SK-N-SH (cell line): Measurements from ENCODE around the gene ATL2. TPM values are rescaled to one million over a fixed set of nuclear protein-coding genes. Genes with fewer than 3 reads are reported as not detected.
A peak's percentile ranks its signal among the peaks of the same experiment; 100 is the strongest.

Experiments used
- CTCF ChIA-PET: fragments of 300-600, 350-600 bp; formaldehyde crosslinking; extraction: SDS; loops from one replicate; lab custom pipeline; 2021; lab: Yijun Ruan, JAX
- POLR2A ChIA-PET: fragments of 350-600 bp; sonication (Branson Sonifier 250); formaldehyde crosslinking; extraction: SDS; loops from one replicate; lab custom pipeline; 2020; ENCODE audit warnings: antibody characterized with exemption, inconsistent platforms; lab: Yijun Ruan, JAX
- DNase-seq: peaks from one replicate; pipeline ENCODE4 v3.0.0; 2012
- H2AFZ ChIP-seq: fragments of 200-600 bp; sonication (generic); 2 replicates; pipeline ENCODE4 v1.8.1; 2016; ENCODE audit warnings: antibody characterized with exemption, mild to moderate bottlenecking, low read depth
- H3F3A ChIP-seq: fragments of 200-600 bp; sonication (generic); replicated peaks from 2 replicates; pipeline ENCODE3; 2016; ENCODE audit warnings: antibody characterized with exemption, mild to moderate bottlenecking; ENCODE audit not compliant: insufficient read depth
- H3K27ac ChIP-seq, 2 experiments: fragments of 200-500 bp in 1 of 2; fragments of 200-600 bp in 1 of 2; sonication (Bioruptor generic) in 1 of 2; sonication (generic), shearing (Covaris generic) in 1 of 2; 2 replicates each; pipeline versions ENCODE4 v1.5.1 to v1.6.1; 2014 to 2016; ENCODE audit warnings: low read depth in 2 of 2, inconsistent platforms in 1 of 2, low read length in 1 of 2, mild to moderate bottlenecking in 1 of 2, mixed read lengths in 1 of 2
- H3K27me3 ChIP-seq: fragments of 200-600 bp; sonication (generic), shearing (Covaris generic); 2 replicates; pipeline ENCODE4 v1.6.1; 2016; ENCODE audit warnings: mixed run types; ENCODE audit not compliant: insufficient read depth
- H3K36me3 ChIP-seq, 2 experiments: fragments of 200-500 bp in 1 of 2; fragments of 200-600 bp in 1 of 2; sonication (Bioruptor generic) in 1 of 2; sonication (generic) in 1 of 2; replicated peaks in 1 of 2; 2 replicates each; pipeline versions ENCODE3 to v1.5.1; 2014 to 2016; ENCODE audit warnings: low read length in 1 of 2, mild to moderate bottlenecking in 1 of 2; ENCODE audit not compliant: insufficient read depth in 2 of 2, control insufficient read depth in 1 of 2
- H3K4me1 ChIP-seq, 2 experiments: fragments of 200-500 bp in 1 of 2; fragments of 200-600 bp in 1 of 2; sonication (Bioruptor generic) in 1 of 2; sonication (generic), shearing (Covaris generic) in 1 of 2; 2 replicates each; pipeline versions ENCODE4 v1.5.1 to v1.6.1; 2014 to 2016; ENCODE audit warnings: low read depth in 1 of 2, low read length in 1 of 2, mixed run types in 1 of 2; ENCODE audit not compliant: insufficient read depth in 2 of 2, control insufficient read depth in 1 of 2
- H3K4me2 ChIP-seq: fragments of 200-600 bp; sonication (generic), shearing (Covaris generic); 2 replicates; pipeline ENCODE4 v1.6.1; 2017; ENCODE audit warnings: mixed run types
- H3K4me3 ChIP-seq, 2 experiments: fragments of 200-500 bp in 1 of 2; fragments of 200-600 bp in 1 of 2; sonication (Bioruptor generic) in 1 of 2; sonication (generic), shearing (Covaris generic) in 1 of 2; 2 replicates each; pipeline versions ENCODE4 v1.5.1 to v1.8.1; 2014 to 2016; ENCODE audit warnings: low read depth in 2 of 2, inconsistent platforms in 1 of 2, low read length in 1 of 2, mild to moderate bottlenecking in 1 of 2, mixed read lengths in 1 of 2, moderate library complexity in 1 of 2
- H3K79me2 ChIP-seq: fragments of 200-600 bp; sonication (generic); 2 replicates; pipeline ENCODE4 v1.8.1; 2017; ENCODE audit warnings: mild to moderate bottlenecking; ENCODE audit not compliant: insufficient read depth
- H3K9ac ChIP-seq: fragments of 200-600 bp; sonication (generic); 2 replicates; pipeline ENCODE4 v1.6.1; 2017; ENCODE audit warnings: mixed run types
- H3K9me2 ChIP-seq: fragments of 200-600 bp; sonication (generic); 2 replicates; pipeline ENCODE4 v1.6.1; 2017; ENCODE audit warnings: mixed run types
- H3K9me3 ChIP-seq: fragments of 200-600 bp; sonication (generic); 2 replicates; pipeline ENCODE4 v1.6.1; 2017; ENCODE audit warnings: mixed run types, mild to moderate bottlenecking, moderate library complexity
- H4K20me1 ChIP-seq: fragments of 200-600 bp; sonication (generic); 2 replicates; pipeline ENCODE4 v1.6.1; 2017; ENCODE audit warnings: mild to moderate bottlenecking, mixed run types; ENCODE audit not compliant: insufficient read depth
- EP300 ChIP-seq, 2 experiments: IDR thresholded peaks; 2 replicates each; pipeline versions ENCODE4 v1.4.0 to v1.6.1; 2012; ENCODE audit warnings: borderline replicate concordance in 1 of 2, low read depth in 1 of 2, low read length in 1 of 2
- FOSL2 ChIP-seq: IDR thresholded peaks from 2 replicates; pipeline ENCODE4 v1.4.0; 2012; ENCODE audit warnings: low read depth, mild to moderate bottlenecking, moderate library complexity, borderline replicate concordance
- JUND ChIP-seq: IDR thresholded peaks from 2 replicates; pipeline ENCODE4 v1.4.0; 2012
- MXI1 ChIP-seq: IDR thresholded peaks from 2 replicates; pipeline ENCODE4 v1.6.1; 2012; ENCODE audit warnings: mild to moderate bottlenecking, low read depth, low read length, improper control_type of control experiment
- NFIC ChIP-seq: IDR thresholded peaks from 2 replicates; pipeline ENCODE4 v1.4.0; 2012; ENCODE audit warnings: borderline replicate concordance
- POLR2AphosphoS5 ChIP-seq: IDR thresholded peaks from 2 replicates; pipeline ENCODE4 v1.6.1; 2012; ENCODE audit warnings: low read depth, low read length
- RAD21 ChIP-seq: IDR thresholded peaks from 2 replicates; pipeline ENCODE4 v1.6.1; 2012; ENCODE audit warnings: mild to moderate bottlenecking, low read length
- RCOR1 ChIP-seq: fragments of 150-350 bp; IDR thresholded peaks from 2 replicates; pipeline ENCODE4 v1.6.1; 2017; ENCODE audit warnings: antibody characterized with exemption, low read length
- RFX5 ChIP-seq: IDR thresholded peaks from 2 replicates; pipeline ENCODE4 v1.6.1; 2012; ENCODE audit warnings: mild to moderate bottlenecking, improper control_type of control experiment, low read length
- SMC3 ChIP-seq: IDR thresholded peaks from 2 replicates; pipeline ENCODE4 v1.6.1; 2012; ENCODE audit warnings: low read depth, low read length, improper control_type of control experiment
- YY1 ChIP-seq: IDR thresholded peaks from 2 replicates; pipeline ENCODE4 v1.4.0; 2012; ENCODE audit warnings: low read depth, mild to moderate bottlenecking
- WGBS: methylation state at CpG from one replicate; pipeline ENCODE4 v1.1.6; 2017; ENCODE audit warnings: low lambda C conversion rate; 5-methylcytosine and 5-hydroxymethylcytosine counted together
- polyA plus RNA-seq, 3 experiments: library from polyadenylated mRNA; depleted of rRNA; stranded (reverse); fragments of >200 nt; gene quantifications; 2 replicates each; pipeline ENCODE4 v1.2.3, GENCODE V29; 2012
- TF ChIP-seq, protein P1 (sequence below): IDR thresholded peaks from 2 replicates; pipeline ENCODE4 v1.4.0; 2012; ENCODE audit warnings: low read depth, borderline replicate concordance
- TF ChIP-seq, protein P2 (sequence below): fragments of 150-350 bp; IDR thresholded peaks from 2 replicates; pipeline ENCODE4 v1.6.1; 2016; ENCODE audit warnings: mild to moderate bottlenecking, low read depth, low read length
- TF ChIP-seq, protein P3 (sequence below): fragments of 200-600 bp; sonication (generic); IDR thresholded peaks from 2 replicates; pipeline ENCODE4 v1.6.1; 2017; ENCODE audit warnings: antibody characterized with exemption, mild to moderate bottlenecking, moderate library complexity
- TF ChIP-seq, protein P4 (sequence below): IDR thresholded peaks from 2 replicates; pipeline ENCODE4 v1.4.0; 2012; ENCODE audit warnings: low read depth, borderline replicate concordance
- TF ChIP-seq, protein P5 (sequence below): fragments of 150-350 bp; IDR thresholded peaks from 2 replicates; pipeline ENCODE4 v1.6.1; 2017; ENCODE audit warnings: antibody characterized with exemption, low read length, low read depth, borderline replicate concordance
- TF ChIP-seq, protein P6 (sequence below): IDR thresholded peaks from 2 replicates; pipeline ENCODE4 v1.4.0; 2012; ENCODE audit warnings: low read depth

ATL2 gene
- polyA plus RNA-seq, 1 of the 3 experiments (the other 2 are of a cell fraction): 55.8 TPM

DNA sequence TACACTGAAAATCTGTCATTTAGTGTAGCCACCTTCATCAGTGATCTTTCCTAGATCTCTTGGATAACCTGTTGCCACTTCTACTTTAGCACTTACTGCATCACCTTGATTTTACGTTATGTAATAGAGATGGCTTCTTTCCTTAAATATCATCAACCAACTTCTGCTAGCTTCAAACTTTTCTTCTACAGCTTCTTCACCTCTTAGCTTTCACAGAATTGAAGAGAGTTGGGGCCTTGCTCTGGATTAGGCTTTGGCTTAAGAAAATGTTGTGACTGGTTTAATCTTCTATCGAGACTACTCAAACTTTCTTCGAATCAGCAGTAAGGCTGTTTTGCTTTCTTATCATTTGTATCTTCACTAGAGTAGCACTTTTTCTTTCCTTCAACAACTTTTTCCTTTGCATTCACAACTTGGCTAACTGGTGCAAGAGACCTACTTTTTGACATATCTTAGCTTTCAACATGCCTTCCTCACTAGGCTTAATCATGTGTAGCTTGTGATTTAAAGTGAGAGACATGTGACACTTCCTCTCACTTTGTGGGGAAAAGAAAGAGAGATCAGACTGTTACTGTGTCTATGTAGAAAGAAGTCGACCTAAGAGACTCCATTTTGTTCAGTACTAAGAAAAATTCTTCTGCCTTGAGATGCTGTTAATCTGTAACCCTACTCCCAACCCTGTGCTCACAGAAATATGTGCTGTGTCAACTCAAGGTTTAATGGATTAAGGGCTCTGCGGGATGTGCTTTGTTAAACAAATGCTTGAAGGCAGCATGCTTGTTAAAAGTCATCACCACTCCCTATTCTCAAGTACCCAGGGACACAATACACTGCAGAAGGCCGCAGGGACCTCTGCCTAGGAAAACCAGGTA lies 99.6 kb downstream of the ATL2 start (continued):
- no peak for TF ChIP-seq EP300 (IDR thresholded peaks at IDR 0.05; ENCODE audit: borderline replicate concordance in 1 of 2, low read depth in 1 of 2, low read length in 1 of 2)
- TF ChIP-seq RCOR1: no peak
- TF ChIP-seq NFIC: no peak
- TF ChIP-seq MXI1: no peak
- no peak for TF ChIP-seq FOSL2
- TF ChIP-seq, protein P1, sequence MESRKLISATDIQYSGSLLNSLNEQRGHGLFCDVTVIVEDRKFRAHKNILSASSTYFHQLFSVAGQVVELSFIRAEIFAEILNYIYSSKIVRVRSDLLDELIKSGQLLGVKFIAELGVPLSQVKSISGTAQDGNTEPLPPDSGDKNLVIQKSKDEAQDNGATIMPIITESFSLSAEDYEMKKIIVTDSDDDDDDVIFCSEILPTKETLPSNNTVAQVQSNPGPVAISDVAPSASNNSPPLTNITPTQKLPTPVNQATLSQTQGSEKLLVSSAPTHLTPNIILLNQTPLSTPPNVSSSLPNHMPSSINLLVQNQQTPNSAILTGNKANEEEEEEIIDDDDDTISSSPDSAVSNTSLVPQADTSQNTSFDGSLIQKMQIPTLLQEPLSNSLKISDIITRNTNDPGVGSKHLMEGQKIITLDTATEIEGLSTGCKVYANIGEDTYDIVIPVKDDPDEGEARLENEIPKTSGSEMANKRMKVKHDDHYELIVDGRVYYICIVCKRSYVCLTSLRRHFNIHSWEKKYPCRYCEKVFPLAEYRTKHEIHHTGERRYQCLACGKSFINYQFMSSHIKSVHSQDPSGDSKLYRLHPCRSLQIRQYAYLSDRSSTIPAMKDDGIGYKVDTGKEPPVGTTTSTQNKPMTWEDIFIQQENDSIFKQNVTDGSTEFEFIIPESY: no peak
- TF ChIP-seq, protein P2, sequence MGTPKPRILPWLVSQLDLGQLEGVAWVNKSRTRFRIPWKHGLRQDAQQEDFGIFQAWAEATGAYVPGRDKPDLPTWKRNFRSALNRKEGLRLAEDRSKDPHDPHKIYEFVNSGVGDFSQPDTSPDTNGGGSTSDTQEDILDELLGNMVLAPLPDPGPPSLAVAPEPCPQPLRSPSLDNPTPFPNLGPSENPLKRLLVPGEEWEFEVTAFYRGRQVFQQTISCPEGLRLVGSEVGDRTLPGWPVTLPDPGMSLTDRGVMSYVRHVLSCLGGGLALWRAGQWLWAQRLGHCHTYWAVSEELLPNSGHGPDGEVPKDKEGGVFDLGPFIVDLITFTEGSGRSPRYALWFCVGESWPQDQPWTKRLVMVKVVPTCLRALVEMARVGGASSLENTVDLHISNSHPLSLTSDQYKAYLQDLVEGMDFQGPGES: no peak
- TF ChIP-seq, protein P3, sequence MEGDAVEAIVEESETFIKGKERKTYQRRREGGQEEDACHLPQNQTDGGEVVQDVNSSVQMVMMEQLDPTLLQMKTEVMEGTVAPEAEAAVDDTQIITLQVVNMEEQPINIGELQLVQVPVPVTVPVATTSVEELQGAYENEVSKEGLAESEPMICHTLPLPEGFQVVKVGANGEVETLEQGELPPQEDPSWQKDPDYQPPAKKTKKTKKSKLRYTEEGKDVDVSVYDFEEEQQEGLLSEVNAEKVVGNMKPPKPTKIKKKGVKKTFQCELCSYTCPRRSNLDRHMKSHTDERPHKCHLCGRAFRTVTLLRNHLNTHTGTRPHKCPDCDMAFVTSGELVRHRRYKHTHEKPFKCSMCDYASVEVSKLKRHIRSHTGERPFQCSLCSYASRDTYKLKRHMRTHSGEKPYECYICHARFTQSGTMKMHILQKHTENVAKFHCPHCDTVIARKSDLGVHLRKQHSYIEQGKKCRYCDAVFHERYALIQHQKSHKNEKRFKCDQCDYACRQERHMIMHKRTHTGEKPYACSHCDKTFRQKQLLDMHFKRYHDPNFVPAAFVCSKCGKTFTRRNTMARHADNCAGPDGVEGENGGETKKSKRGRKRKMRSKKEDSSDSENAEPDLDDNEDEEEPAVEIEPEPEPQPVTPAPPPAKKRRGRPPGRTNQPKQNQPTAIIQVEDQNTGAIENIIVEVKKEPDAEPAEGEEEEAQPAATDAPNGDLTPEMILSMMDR: no peak
- no peak for TF ChIP-seq YY1

DNA sequence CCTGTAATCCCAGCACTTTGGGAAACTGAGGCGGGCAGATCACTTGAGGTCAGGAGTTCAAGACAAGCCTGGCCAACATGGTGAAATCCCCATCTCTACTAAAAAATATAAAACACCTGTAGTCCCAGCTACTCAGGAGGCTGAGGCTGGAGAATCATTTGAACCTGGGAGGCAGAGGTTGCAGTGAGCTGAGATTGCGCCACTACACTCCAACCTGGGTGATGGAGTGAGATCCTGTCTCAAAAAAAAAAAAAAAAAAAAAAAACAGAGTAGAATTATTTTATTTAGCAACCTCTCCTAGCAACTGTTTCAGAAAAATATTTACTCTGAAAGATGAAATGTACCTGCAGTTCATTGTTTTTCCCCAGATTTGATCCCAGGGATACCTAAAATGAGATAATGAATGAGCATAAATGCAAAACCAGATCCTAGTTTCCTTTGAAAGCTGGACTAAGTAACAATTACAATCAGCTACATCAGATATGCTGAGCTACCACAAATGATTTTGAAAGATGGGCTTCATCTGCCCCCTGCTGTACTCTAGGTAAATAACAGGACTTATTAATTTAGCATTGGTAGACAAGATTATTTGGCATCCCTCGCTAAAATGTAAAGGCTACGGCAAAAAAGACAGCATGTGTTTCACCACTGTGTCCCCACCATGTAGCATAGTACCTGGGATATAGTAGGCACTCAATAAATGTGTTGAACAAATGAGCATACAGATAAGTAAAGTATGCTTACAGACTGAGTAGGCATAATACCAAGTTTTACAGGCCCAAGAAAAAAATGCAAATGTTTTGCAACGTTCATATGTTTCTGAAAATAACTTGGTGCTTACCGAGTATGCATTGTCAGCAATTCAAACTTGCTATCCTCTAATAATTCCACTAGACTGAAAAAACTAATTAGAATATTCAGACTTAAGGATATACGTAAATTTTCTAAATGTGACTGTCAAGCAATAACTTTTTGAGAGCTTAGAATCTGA lies 102.5 kb downstream of the ATL2 start:
- Histone ChIP-seq H3K79me2 (no peaks in the 10 kb centered on the region), H3K4me3 (no peak overlapping the region), H3K36me3 (no peaks in the 10 kb centered on the region), H3K27ac (0 out of 4 replicates have a peak overlapping the region, but pooled peaks of 1 of the 2 experiments have one; percentile 18), H3K27me3 (no peaks in the 10 kb centered on the region), H3F3A (no peaks in the 10 kb centered on the region), H2AFZ (no peak overlapping the region), H3K4me2 (no peak overlapping the region), H4K20me1 (no peaks in the 10 kb centered on the region), H3K9ac (no peak overlapping the region), H3K4me1 (no peaks in the 10 kb centered on the region; a peak in 1 of 4 replicates), H3K9me2 (no peaks in the 10 kb centered on the region), H3K9me3 (no peaks in the 10 kb centered on the region)
- ChIA-PET POLR2A (interaction anchor here (0.7 to 1.8 kb wide), 3 partner anchors 102 to 349 kb away, joined by 3 to 19 read pairs (median 3); partner anchors contain the start of gene CYP1B1), CTCF (interaction anchor here (0.6 to 6.5 kb wide), 69 partner anchors 8 to 884 kb away, joined by 3 to 94 read pairs (median 5); partner anchors contain the start of genes CYP1B1 and RMDN2)
- WGBS: 60% methylated on average over 7 of the region's 7 CpGs
- DNase-seq: peak; percentile 81
- TF ChIP-seq RFX5: 0 out of 2 replicates have a peak, but pooled peaks have one; percentile 56
- peak; percentile 100 for TF ChIP-seq RAD21
- TF ChIP-seq, protein P4, sequence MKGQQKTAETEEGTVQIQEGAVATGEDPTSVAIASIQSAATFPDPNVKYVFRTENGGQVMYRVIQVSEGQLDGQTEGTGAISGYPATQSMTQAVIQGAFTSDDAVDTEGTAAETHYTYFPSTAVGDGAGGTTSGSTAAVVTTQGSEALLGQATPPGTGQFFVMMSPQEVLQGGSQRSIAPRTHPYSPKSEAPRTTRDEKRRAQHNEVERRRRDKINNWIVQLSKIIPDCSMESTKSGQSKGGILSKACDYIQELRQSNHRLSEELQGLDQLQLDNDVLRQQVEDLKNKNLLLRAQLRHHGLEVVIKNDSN: no peak
- TF ChIP-seq, protein P5, sequence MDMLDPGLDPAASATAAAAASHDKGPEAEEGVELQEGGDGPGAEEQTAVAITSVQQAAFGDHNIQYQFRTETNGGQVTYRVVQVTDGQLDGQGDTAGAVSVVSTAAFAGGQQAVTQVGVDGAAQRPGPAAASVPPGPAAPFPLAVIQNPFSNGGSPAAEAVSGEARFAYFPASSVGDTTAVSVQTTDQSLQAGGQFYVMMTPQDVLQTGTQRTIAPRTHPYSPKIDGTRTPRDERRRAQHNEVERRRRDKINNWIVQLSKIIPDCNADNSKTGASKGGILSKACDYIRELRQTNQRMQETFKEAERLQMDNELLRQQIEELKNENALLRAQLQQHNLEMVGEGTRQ: no peak
- TF ChIP-seq FOSL2: no peak
- TF ChIP-seq RCOR1: peak; percentile 49
- peak; percentile 98 for TF ChIP-seq SMC3
- TF ChIP-seq JUND: no peak
- TF ChIP-seq POLR2AphosphoS5: no peak
- TF ChIP-seq, protein P6, sequence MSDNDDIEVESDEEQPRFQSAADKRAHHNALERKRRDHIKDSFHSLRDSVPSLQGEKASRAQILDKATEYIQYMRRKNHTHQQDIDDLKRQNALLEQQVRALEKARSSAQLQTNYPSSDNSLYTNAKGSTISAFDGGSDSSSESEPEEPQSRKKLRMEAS: no peak
- TF ChIP-seq, protein P1: no peak
